AG09309 (cell line): ENCODE data around the gene HSF2.

Source experiments
- DNase-seq: peaks from one replicate; pipeline ENCODE4 v3.0.0-alpha.2; 2010; ENCODE audit warnings: low read depth
- H3K4me3 ChIP-seq: 2 replicates; pipeline ENCODE4 v1.5.1; 2011; ENCODE audit warnings: mild to moderate bottlenecking, low read depth, low read length, moderate library complexity; ENCODE audit not compliant: control insufficient read depth
- CTCF ChIP-seq: IDR thresholded peaks from 2 replicates; pipeline ENCODE4 v1.5.1; 2011; ENCODE audit warnings: mild to moderate bottlenecking, low read depth, low read length, inconsistent platforms; ENCODE audit not compliant: insufficient read depth, control insufficient read depth; ENCODE audit errors: missing control alignments

Gene HSF2

GRCh38 chr6:122422614-122423267 is 23.3 kb downstream of the HSF2 start:
- no peak overlapping the region for H3K4me3 ChIP-seq
- no peak for DNase-seq
- TF ChIP-seq CTCF, result no peak

GRCh38 chr6:122423734-122424133 is 24.3 kb downstream of the HSF2 start:
- TF ChIP-seq CTCF, result no peak
- no peak overlapping the region for H3K4me3 ChIP-seq
- DNase-seq, result no peak

- DNase-seq, result no peak
- TF ChIP-seq CTCF, result no peak
- no peak overlapping the region for H3K4me3 ChIP-seq
These were observed 27.1 kb downstream of the HSF2 start for GRCh38 chr6:122426597-122426996.

- TF ChIP-seq CTCF, result no peak
- H3K4me3 ChIP-seq, result no peak overlapping the region
- DNase-seq, result peak; percentile 13
These were observed 29.3 kb downstream of the HSF2 start for GRCh38 chr6:122428781-122429180.

- no peak for TF ChIP-seq CTCF
- no peak overlapping the region for H3K4me3 ChIP-seq
- no peak for DNase-seq
These were observed 29.9 kb downstream of the HSF2 start for GRCh38 chr6:122429323-122429722.

- DNase-seq, result no peak
- H3K4me3 ChIP-seq, result no peak overlapping the region
- TF ChIP-seq CTCF, result no peak
These were observed 32.3 kb downstream of the HSF2 start for GRCh38 chr6:122431780-122432179.
